Natural killer cell treated with Interleukin-12 subunit alpha and Interleukin-12 subunit beta and Interleukin-15 and Interleukin-18, amount 100 ng/mL, for 72 hours (primary cell): Measurements from ENCODE around the gene DPEP3. TPM values are rescaled to one million over a fixed set of nuclear protein-coding genes. Genes with fewer than 3 reads are reported as not detected.

Source experiments
- ATAC-seq, 2 donors: fragments of 150-1000 bp; cut with Tn5 transposase in 1 of 2; sonication (Bioruptor Pico), chemical (Tn5 transposase) in 1 of 2; 2 replicates each; pipeline ENCODE4 v1.10.0; 2021
- DNase-seq: peaks from one replicate; pipeline ENCODE4 v3.0.0; 2022; ENCODE audit warnings: low spot score
- H3K27ac Mint-ChIP-seq, 2 donors: 1 replicate in 1 of 2; 2 replicates in 1 of 2; pipeline ENCODE4 v1.8.0; 2022; ENCODE audit warnings: mixed read lengths in 2 of 2, mild to moderate bottlenecking in 1 of 2, moderate library complexity in 1 of 2
- H3K27me3 Mint-ChIP-seq, 2 donors: 1 replicate in 1 of 2; 2 replicates in 1 of 2; pipeline ENCODE4 v1.8.0; 2022; ENCODE audit warnings: mixed read lengths in 2 of 2
- H3K36me3 Mint-ChIP-seq: one replicate; pipeline ENCODE4 v1.8.0; 2022; ENCODE audit warnings: mixed read lengths
- H3K4me1 Mint-ChIP-seq, 2 donors: 1 replicate in 1 of 2; 2 replicates in 1 of 2; pipeline ENCODE4 v1.8.0; 2022; ENCODE audit warnings: low read depth in 2 of 2, mixed read lengths in 2 of 2, mild to moderate bottlenecking in 1 of 2
- H3K4me3 Mint-ChIP-seq: one replicate; pipeline ENCODE4 v1.8.0; 2022; ENCODE audit warnings: mixed read lengths
- H3K9me3 Mint-ChIP-seq: 2 replicates; pipeline ENCODE4 v1.8.0; 2022; ENCODE audit warnings: mixed read lengths
- total RNA-seq, 2 donors: library from RNA; stranded (reverse); gene quantifications; one replicate each; pipeline ENCODE4 v1.2.3, GENCODE V29; 2022

Gene DPEP3
- total RNA-seq, 2 donors from 2014 or later = not detected

GRCh38 chr16:67953641-67954375, 26.5 kb downstream of the DPEP3 start:
- Mint-ChIP-seq H3K27me3 (no peaks in the 10 kb centered on the region), H3K4me3 (no peak overlapping the region), H3K36me3 (no peaks in the 10 kb centered on the region), H3K9me3 (no peaks in the 10 kb centered on the region), H3K27ac (no peak overlapping the region), H3K4me1 (peaks cover 0 to 5% of the 10 kb centered on the region in 2 donors)
- no peak for DNase-seq
- ATAC-seq = no peak

GRCh38 chr16:67951485-67951884, 28.8 kb downstream of the DPEP3 start:
- Mint-ChIP-seq H3K36me3 (no peaks in the 10 kb centered on the region), H3K9me3 (no peaks in the 10 kb centered on the region), H3K4me3 (no peak overlapping the region), H3K27me3 (no peaks in the 10 kb centered on the region), H3K4me1 (peaks cover 0 to 8% of the 10 kb centered on the region in 2 donors), H3K27ac (no peak overlapping the region)
- DNase-seq = no peak
- ATAC-seq = no peak

DNA sequence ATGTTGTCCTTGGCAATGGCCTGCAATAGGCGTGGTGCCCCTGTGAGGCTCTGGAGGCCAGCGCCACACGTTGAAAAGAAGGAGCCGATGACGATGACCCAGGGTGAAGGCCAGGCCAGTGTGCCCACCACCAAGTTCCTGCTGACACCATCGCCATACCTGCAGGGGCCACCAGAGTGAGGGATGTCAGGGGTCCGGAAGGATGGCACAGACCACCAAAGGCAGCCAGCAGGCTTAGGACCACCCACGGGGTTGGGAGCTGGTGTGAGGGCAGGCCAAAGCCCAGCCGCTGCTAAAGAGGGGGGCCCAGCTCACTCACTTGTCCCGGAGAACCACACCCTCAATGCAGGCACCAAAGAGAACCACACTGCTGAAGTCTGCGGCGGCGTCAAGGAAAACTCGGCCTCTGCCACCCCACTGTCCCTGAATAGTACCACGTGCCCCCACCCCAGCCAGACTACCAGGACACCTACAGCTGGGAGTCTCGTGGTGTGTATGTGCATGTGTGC, 29.9 kb downstream of the DPEP3 start:
- Mint-ChIP-seq H3K4me3 (no peak overlapping the region), H3K4me1 (peaks cover 0 to 8% of the 10 kb centered on the region in 2 donors), H3K36me3 (no peaks in the 10 kb centered on the region), H3K9me3 (no peaks in the 10 kb centered on the region), H3K27me3 (no peaks in the 10 kb centered on the region), H3K27ac (no peak overlapping the region)
- ATAC-seq (no peak), DNase-seq (no peak)

- H3K27me3 Mint-ChIP-seq = no peaks in the 10 kb centered on the region
- H3K27ac Mint-ChIP-seq = no peak overlapping the region
- peaks cover 0 to 8% of the 10 kb centered on the region in 2 donors for H3K4me1 Mint-ChIP-seq
- H3K4me3 Mint-ChIP-seq = no peak overlapping the region
- H3K9me3 Mint-ChIP-seq = no peaks in the 10 kb centered on the region
- DNase-seq (no peak), ATAC-seq (no peak)
- no peaks in the 10 kb centered on the region for H3K36me3 Mint-ChIP-seq
These were observed 30.7 kb downstream of the DPEP3 start for GRCh38 chr16:67949645-67950044.

DNA sequence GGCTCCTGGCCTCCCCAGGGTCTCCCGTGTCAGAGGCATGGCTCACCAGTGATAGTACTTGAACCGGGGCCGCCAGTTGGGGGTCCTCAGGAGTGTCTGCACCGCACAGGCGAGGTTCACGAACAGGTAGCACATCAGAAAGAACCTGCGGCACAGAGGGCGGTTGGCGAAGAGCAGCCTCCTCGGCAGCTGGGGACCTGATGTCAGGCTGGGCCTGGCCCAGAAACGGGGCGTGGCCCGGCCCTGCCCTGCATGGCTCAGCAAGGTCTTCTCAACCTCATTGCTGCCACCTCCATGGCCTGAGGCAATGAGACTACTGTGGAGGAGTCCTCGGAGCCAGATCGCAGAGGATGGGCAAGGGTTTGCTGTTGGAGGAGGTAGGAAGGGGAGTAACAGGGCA, 32.3 kb downstream of the DPEP3 start:
- Mint-ChIP-seq H3K36me3 (no peaks in the 10 kb centered on the region), H3K9me3 (no peaks in the 10 kb centered on the region), H3K4me3 (no peak overlapping the region), H3K4me1 (peaks cover 0 to 8% of the 10 kb centered on the region in 2 donors), H3K27ac (peak overlapping the region in 1 of 2 donors; percentile 35), H3K27me3 (no peaks in the 10 kb centered on the region)
- no peak for ATAC-seq
- no peak for DNase-seq

DNA sequence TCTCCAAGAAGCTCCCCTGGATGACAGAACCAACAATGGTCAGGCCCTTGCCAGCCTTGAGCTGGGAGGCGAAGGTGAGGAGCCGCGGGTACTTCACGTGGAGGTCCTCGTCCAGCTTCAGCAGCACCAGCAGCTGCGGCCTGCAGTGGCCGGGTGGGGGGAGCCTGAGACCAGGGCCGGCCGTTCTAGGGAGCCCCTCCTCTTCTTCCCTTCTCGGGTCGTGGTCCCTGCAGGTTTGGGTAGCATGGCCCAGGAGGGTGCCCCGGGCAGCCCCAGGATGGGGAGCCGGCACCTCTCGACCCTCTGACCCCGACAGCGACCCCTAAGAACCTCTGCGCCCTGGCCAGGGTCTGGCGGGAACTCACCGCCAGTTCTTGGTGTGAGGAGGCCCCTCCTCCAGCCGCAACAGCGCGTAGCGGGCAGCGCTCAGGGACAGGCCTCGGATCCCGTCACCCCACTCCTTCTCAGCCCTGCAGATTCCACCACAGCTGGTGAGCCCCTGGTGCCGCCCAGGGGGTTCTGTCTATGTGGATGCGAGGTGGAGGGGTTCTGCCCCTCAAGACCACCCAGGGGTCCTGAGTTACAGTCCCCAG, 33.2 kb downstream of the DPEP3 start:
- peaks cover 3 to 6% of the 10 kb centered on the region in 2 donors for H3K4me1 Mint-ChIP-seq
- ATAC-seq = no peak
- no peak overlapping the region for H3K4me3 Mint-ChIP-seq
- H3K27me3 Mint-ChIP-seq = no peaks in the 10 kb centered on the region
- no peak overlapping the region for H3K27ac Mint-ChIP-seq
- DNase-seq = no peak
- no peaks in the 10 kb centered on the region for H3K9me3 Mint-ChIP-seq
- no peaks in the 10 kb centered on the region for H3K36me3 Mint-ChIP-seq

GRCh38 chr16:67946128-67946569, 34.1 kb downstream of the DPEP3 start:
- H3K9me3 Mint-ChIP-seq = no peaks in the 10 kb centered on the region
- no peaks in the 10 kb centered on the region for H3K36me3 Mint-ChIP-seq
- H3K27ac Mint-ChIP-seq = no peak overlapping the region
- H3K4me1 Mint-ChIP-seq = peaks cover 7 to 11% of the 10 kb centered on the region in 2 donors
- no peak overlapping the region for H3K4me3 Mint-ChIP-seq
- no peak for DNase-seq
- ATAC-seq = no peak
- no peaks in the 10 kb centered on the region for H3K27me3 Mint-ChIP-seq

DNA sequence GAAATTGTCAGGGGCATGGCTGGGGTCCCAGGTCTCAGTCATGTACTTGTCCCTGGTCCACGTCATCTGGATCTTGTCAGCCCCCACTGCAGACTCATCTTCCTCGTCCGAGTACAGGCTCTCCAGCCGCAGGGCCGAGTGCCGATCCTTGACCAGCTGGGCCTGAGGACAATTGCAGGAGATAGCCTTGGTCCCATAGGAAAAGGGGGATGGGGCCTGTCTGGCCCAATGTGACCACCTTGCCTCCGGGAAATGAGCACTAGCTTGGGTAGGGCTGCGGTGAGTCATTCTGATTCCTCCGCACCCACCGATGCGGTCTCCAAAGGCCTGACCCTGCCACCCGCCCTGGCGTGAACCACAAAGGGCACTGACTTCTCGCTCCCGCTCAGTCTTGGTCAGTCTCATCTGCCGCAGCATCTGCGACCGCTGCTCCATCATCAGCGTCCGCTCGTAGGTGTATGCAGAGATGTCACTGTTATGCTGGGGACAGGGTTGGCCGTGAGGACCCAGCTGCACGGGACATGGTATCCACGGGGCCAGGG, 34.8 kb downstream of the DPEP3 start:
- Mint-ChIP-seq H3K36me3 (no peaks in the 10 kb centered on the region), H3K27ac (no peak overlapping the region), H3K9me3 (no peaks in the 10 kb centered on the region), H3K27me3 (no peaks in the 10 kb centered on the region), H3K4me1 (peaks cover 7 to 11% of the 10 kb centered on the region in 2 donors), H3K4me3 (no peak overlapping the region)
- no peak for ATAC-seq
- no peak for DNase-seq

- Mint-ChIP-seq H3K36me3 (no peaks in the 10 kb centered on the region), H3K27ac (no peak overlapping the region), H3K27me3 (no peaks in the 10 kb centered on the region), H3K4me1 (peaks cover 12 to 15% of the 10 kb centered on the region in 2 donors), H3K4me3 (no peak overlapping the region), H3K9me3 (no peaks in the 10 kb centered on the region)
- DNase-seq (no peak), ATAC-seq (no peak)
These were observed 35.5 kb downstream of the DPEP3 start for GRCh38 chr16:67944690-67945391.

DNA sequence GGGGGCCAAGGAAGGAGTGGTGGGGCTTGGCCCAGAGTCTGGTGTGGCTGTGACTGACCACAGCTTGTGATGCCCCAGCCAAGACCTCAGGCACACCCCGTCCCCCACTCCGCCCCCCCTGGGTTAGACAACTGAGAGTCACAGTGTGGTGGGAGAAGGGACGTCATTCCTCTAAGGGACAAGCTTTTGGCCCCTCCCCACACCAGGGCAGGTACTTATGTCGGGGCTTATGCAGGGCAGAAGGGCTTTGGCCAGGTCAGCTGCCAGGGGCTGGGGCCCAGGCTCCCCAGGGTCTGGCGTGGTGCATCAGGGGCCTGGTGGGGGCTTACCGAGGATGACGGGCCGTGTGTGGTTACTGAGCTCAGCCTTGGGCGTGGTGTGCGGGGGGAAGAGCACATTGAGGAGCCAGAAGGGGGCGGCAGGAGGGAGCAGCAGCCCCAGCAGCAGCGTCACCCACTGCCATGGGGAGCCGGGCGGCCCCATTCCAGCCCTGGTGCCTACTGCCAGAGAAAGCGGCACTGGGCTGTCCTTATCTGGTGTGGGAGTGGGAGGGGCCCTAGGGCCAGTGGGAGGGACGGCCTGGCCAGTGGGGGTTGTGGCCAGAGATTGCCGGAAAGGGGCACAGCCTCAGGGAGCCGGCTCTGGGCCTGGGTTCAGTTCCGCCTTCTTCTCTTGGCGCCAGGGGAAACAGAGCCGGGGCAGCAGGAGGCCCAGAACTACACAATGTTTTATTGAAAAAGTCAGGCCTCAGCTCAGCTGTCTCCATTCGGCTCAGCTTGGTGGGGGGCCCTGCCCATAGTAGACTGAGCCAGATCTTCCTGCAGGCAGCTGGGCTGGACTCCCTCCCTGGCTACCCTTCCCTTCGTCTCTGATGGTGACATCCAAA, 36.4 kb downstream of the DPEP3 start, which contains the start of gene LCAT:
Gene LCAT (minus strand): TSS at position 502 of the 886 bp plus-strand sequence. CDS start 19 bp downstream, at position 483.
- no peak for DNase-seq
- Mint-ChIP-seq H3K4me3 (no peak within 1 kb of the TSS), H3K36me3 (no peaks in the 10 kb centered on the region), H3K9me3 (no peaks in the 10 kb centered on the region), H3K27ac (no peak within 1 kb of the TSS), H3K4me1 (peaks cover 14 to 17% of the 10 kb centered on the region in 2 donors), H3K27me3 (no peaks in the 10 kb centered on the region)
- no peak for ATAC-seq

GRCh38 chr16:67943256-67943618, 37.1 kb downstream of the DPEP3 start:
- no peak overlapping the region for H3K4me3 Mint-ChIP-seq
- H3K4me1 Mint-ChIP-seq = peaks cover 13 to 17% of the 10 kb centered on the region in 2 donors
- no peak overlapping the region for H3K27ac Mint-ChIP-seq
- H3K36me3 Mint-ChIP-seq = no peaks in the 10 kb centered on the region
- no peak for ATAC-seq
- no peak for DNase-seq
- no peaks in the 10 kb centered on the region for H3K27me3 Mint-ChIP-seq
- H3K9me3 Mint-ChIP-seq = no peaks in the 10 kb centered on the region

GRCh38 chr16:67942510-67943255, 37.6 kb downstream of the DPEP3 start:
- Mint-ChIP-seq H3K4me1 (peaks cover 11 to 17% of the 10 kb centered on the region in 2 donors), H3K9me3 (no peaks in the 10 kb centered on the region), H3K27me3 (no peaks in the 10 kb centered on the region), H3K27ac (no peak overlapping the region), H3K4me3 (no peak overlapping the region), H3K36me3 (no peaks in the 10 kb centered on the region)
- ATAC-seq (no peak), DNase-seq (no peak)
